HepG2 (cell line): ENCODE results near the gene SYNGR1. TPM values are rescaled to one million over a fixed set of nuclear protein-coding genes. Genes with fewer than 3 reads are reported as not detected.

Source experiments
- FOXO4 ChIP-seq: sonication (generic); formaldehyde crosslinking; conservative IDR thresholded peaks from 2 replicates; pipeline ENCODE4 v1.8.1; 2023; ENCODE audit warnings: missing genetic modification reagents
- FOXP4 ChIP-seq: sonication (generic); formaldehyde crosslinking; IDR thresholded peaks from 2 replicates; pipeline ENCODE4 v1.4.0; 2020; ENCODE audit warnings: missing genetic modification reagents
- HBP1 ChIP-seq: IDR thresholded peaks from 2 replicates; pipeline ENCODE4 v1.6.1; 2016; ENCODE audit warnings: low read depth, control low read depth
- KDM6A ChIP-seq: IDR thresholded peaks from 2 replicates; pipeline ENCODE4 v1.6.1; 2016; ENCODE audit warnings: low read depth
- MXD3 ChIP-seq: IDR thresholded peaks from 2 replicates; pipeline ENCODE4 v1.6.1; 2016; ENCODE audit warnings: mild to moderate bottlenecking, missing biosample characterization, missing genetic modification reagents
- PHF8 ChIP-seq: sonication (generic); formaldehyde crosslinking; IDR thresholded peaks from 2 replicates; pipeline ENCODE4 v1.5.0; 2020; ENCODE audit warnings: missing genetic modification reagents
- TAF1 ChIP-seq: sonication (generic); formaldehyde crosslinking; IDR thresholded peaks from 2 replicates; pipeline ENCODE4 v1.4.0; 2020; ENCODE audit warnings: missing genetic modification reagents
- ZBED4 ChIP-seq: sonication (generic); formaldehyde crosslinking; IDR thresholded peaks from 2 replicates; pipeline ENCODE4 v1.4.0; 2020; ENCODE audit warnings: missing genetic modification reagents, borderline replicate concordance
- ZBTB33 ChIP-seq: sonication (generic); formaldehyde crosslinking; IDR thresholded peaks from 2 replicates; pipeline ENCODE4 v1.4.0; 2020; ENCODE audit warnings: missing genetic modification reagents
- ZBTB46 ChIP-seq: sonication (generic); formaldehyde crosslinking; IDR thresholded peaks from 2 replicates; pipeline ENCODE4 v1.4.0; 2020; ENCODE audit warnings: mild to moderate bottlenecking, missing genetic modification reagents, borderline replicate concordance
- ZNF18 ChIP-seq: sonication (generic); formaldehyde crosslinking; IDR thresholded peaks from 2 replicates; pipeline ENCODE4 v1.8.0; 2022; ENCODE audit warnings: mild to moderate bottlenecking, missing genetic modification reagents; ENCODE audit not compliant: insufficient replicate concordance
- ZNF432 ChIP-seq: sonication (generic); formaldehyde crosslinking; IDR thresholded peaks from 2 replicates; pipeline ENCODE4 v1.5.0; 2020; ENCODE audit warnings: missing genetic modification reagents, mild to moderate bottlenecking, borderline replicate concordance
- polyA plus RNA-seq, 8 experiments: library from polyadenylated mRNA; depleted of rRNA in 3 of 8; stranded (reverse) in 7 of 8; unstranded in 1 of 8; fragments of >200 nt; fragmentation: Illumina TruSeq in 4 of 8; extraction: Trizol in 4 of 8; gene quantifications; 2 replicates each; pipeline versions ENCODE4 v1.2.1 to v1.2.3, GENCODE V29; 2011 to 2016; ENCODE audit warnings: low read depth in 4 of 8, missing spikeins in 1 of 8, mixed read lengths in 1 of 8; ENCODE audit not compliant: insufficient read depth in 1 of 8
- total RNA-seq, 5 experiments: library from RNA; depleted of rRNA; stranded (reverse); fragments of >200 nt; fragmentation: Illumina TruSeq; extraction: Trizol; gene quantifications; 2 replicates each; pipeline ENCODE4 v1.2.3, GENCODE V29; 2016; ENCODE audit warnings: low read depth in 1 of 5

SYNGR1 gene
- total and polyA plus RNA-seq, 2 of the 13 experiments (the other 11 are each of a cell fraction or from before 2014, with no cell fraction given), result 0.27 to 2.7 TPM

GRCh38 chr22:39319284-39320022, 30.3 kb upstream of the SYNGR1 start, which contains the start of gene RPL3 (continued):
- no peak for TF ChIP-seq ZBTB33 (CRISPR knock-in tag)
- peak; percentile 54; the same call in 1 of the 2 replicates for TF ChIP-seq FOXP4 (CRISPR knock-in tag)
- TF ChIP-seq ZNF18, result peak; percentile 40
- no peak for TF ChIP-seq ZBTB46 (CRISPR knock-in tag)
- no peak for TF ChIP-seq ZNF432 (CRISPR knock-in tag)
- no peak for TF ChIP-seq KDM6A (CRISPR knock-in tag)
- peak; percentile 92; the same call in 1 of the 2 replicates for TF ChIP-seq HBP1 (CRISPR knock-in tag)
- 0 out of 2 replicates have a peak, but pooled peaks have one; percentile 38 for TF ChIP-seq ZBED4 (CRISPR knock-in tag)
- TF ChIP-seq FOXO4 (CRISPR knock-in tag), result no peak
- peak; percentile 95 for TF ChIP-seq PHF8 (CRISPR knock-in tag)
- TF ChIP-seq TAF1 (CRISPR knock-in tag), result peak; percentile 99
- TF ChIP-seq MXD3 (CRISPR knock-in tag), result peak; percentile 82; the same call in 1 of the 2 replicates
